Measurements from ENCODE around the gene TMEM203.

GRCh38 chr9:137205126-137206069 is at the start of gene TMEM203, which contains the start of gene NDOR1:
- TF ChIP-seq POLR2A (IDR thresholded peaks at IDR 0.05; ENCODE audit: extremely low read depth, insufficient read length) (peak; percentile 43), CTCF (IDR thresholded peaks at IDR 0.05; ENCODE audit: low read depth, low read length) (no peak), MAX (IDR thresholded peaks at IDR 0.05; ENCODE audit: low read depth, low read length) (peak; percentile 55; the same call in 1 of the 2 replicates), MYC (IDR thresholded peaks at IDR 0.05; ENCODE audit: low read depth, low read length) (peak; percentile 88)
